GDM1 (cell line): ENCODE measurements around the gene LRRC47.

ENCODE experiments used
- DNase-seq: peaks from one replicate; lab custom pipeline; 2025; lab: John Stamatoyannopoulos, UW

LRRC47 gene

GRCh38 chr1:3732434-3733093 lies 63.7 kb downstream of the LRRC47 start:
- no peak for DNase-seq

- DNase-seq, result no peak
Measured at GRCh38 chr1:3731583-3732433, 64.5 kb downstream of the LRRC47 start.

DNA sequence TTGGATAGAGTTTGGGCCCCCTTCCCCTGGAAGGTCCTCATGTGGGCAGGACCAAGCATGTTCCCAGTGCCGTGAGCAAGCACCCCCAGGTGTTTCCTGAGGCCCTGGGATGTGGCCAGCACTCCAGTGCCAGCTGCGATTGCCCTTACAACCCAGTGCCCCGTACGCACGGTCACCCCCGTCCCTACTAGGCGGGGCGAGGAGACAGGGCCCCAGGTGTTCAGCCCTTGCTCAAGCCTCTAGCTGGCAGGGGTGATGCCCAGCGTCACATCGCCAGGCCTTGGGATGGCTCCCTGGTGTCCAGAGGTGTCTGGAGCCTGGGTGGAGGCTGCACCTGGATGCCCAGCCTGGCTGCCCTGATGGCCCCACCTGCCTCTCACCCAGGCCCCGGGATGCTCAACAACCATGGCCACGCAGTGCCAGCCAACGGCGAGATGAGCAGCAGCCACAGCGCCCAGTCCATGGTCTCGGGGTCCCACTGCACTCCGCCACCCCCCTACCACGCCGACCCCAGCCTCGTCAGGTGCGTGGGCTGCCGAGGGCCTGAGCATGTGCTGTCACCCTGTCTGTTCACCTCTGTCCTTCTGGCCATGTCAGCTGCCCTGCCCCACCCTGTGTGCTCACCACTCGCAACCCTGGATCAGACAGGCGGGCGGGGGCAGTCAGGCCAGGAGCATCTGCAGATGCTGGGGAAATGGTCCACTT lies 65.6 kb downstream of the LRRC47 start:
- no peak for DNase-seq

GRCh38 chr1:3729594-3730542 lies 66.4 kb downstream of the LRRC47 start:
- DNase-seq, result no peak
